Measurements from ENCODE around the gene PTPRE.
A peak's percentile ranks its signal among the peaks of the same experiment; 100 is the strongest.

The PTPRE gene

DNA sequence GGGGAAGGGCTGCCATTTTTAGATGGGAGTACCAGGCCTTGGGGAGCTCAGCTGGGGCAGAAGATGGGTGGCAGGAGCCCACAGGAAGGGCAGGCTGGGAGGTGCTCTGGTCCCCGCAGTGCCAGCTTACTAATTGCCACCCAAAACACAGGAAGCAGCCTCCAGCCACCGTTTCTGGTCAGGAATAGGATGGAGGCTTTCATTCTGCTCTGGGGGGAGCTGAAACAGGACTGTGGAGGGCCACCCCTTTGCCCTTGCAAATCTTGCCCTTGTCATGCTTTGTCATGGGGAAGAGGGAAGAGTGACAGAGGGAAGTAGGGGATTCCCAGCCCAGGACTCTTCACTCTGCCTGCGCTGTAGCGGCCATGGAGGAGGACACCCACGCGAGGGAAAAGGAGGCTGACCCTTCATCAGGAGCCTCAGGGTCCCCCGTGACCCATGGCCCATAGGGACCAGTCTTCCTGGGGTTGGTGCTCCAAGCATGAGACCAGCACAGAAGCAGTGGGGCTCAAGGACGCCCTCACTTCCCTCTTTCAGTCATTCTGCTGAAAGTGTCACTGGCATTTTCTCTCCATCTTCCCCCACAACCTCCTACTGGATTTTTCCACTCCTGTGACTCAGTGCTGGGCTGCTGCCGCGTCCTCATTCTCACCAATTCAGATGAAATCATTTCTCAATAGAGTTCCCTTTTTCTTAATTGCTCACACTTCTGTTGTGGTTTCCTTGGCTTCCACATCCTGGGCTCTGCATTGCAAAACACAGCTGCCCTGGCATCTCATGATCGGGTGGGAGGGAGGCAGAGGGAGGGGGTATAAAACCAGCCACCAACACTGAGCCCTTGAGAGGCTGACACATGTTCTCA is 157.4 kb downstream of the PTPRE start:
- no peak for FAIRE-seq

DNA sequence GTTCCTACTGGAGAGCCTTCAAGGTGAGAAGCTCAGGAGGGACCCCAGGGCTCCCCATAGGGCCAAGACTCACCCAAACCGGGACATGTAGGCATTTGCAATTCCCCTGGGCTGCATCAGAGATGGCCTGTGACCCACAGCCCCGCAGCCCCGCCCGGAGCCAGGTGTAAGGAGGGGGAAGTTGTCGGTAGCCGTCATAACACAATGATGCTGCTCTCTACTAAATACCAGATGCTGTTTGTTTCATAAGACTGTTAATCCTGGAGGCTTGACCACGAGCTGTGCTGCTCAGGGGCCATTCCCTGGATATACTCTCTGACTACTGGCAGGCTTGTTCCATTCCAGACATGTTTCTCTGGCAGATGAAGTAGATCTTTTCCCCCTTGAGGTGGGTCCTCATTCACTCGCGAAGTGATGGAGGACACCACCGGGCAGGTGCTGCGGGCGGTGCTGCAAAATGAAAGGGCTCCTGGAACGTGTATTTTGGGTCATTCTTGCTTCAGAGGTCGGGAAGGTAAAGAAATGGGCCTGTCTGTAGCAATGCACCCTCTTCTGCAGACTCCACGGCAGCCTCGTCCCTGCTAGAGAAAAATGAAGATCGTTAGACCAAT is 158.2 kb downstream of the PTPRE start:
- no peak for FAIRE-seq

DNA sequence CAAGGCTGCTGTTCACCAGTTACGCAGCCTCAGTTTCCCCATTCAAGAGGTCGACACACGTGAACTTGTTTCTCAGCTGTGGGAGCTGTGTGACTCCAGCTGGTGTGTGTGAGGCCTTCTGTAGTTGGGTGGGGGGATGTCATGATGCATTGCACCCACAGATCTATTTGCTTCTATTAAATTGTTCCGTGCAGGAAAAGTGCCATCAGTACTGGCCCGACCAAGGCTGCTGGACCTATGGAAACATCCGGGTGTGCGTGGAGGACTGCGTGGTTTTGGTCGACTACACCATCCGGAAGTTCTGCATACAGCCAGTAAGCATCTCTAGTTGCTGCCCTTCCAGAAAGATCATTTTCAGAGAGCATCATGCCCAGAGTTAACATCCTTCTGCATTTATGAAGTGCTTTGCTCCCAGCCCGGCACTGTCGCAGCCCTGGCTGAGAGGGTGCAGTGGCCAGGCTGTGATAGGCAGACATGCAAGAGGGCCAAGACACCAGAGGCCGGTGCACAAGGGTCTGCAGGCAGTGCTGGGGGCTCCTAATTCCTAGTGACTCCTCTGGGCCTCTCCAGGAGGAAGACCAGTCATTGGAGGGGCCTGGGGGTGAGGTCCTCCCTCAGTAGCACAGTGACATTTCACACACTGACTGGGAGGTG is 159.1 kb downstream of the PTPRE start:
- no peak for FAIRE-seq

DNA sequence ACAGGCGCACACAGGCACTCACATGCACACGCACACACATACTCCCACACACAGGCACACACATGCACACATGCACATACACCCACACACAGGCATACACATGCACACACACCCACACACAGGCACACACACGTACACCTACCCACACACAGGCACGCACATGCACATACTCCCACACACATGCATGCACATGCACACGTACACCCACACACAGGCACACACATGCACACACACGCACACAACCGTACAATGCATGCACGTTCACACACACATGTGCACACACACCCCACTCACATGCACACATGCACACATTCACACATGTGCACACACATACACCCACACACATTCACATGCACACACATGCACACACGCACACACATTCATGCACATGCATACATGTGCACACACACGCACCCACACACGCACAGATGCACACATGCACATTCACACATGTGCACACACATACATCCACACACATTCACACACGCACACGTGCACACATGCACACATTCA is 160.0 kb downstream of the PTPRE start:
- no peak for FAIRE-seq

DNA sequence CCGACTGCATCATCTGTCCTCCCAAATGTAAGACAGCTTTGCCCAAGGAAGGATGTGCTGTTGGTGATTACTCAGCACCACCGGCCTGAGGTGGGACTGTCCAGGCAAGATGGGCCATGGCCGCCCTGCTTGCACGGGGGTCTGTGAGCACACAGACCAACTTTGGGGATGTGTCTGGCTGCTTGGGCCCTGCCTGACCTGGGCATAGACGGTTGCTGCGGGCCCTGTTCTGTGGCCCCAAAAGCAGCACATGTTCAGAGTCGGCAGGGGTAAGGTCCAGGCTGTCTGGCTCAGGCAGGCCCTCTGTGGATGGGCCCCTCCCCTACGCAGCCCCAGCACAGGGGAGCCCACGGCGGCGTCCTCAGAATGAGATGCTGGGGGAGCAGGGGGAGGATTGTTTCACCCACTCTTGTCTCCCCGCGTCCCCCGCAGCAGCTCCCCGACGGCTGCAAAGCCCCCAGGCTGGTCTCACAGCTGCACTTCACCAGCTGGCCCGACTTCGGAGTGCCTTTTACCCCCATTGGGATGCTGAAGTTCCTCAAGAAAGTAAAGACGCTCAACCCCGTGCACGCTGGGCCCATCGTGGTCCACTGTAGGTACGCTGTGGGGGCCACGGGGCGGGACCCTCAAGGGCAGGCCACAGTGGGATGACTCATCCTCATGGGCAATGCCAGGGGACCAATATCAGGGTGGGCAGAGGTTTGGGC is 160.9 kb downstream of the PTPRE start:
- no peak for FAIRE-seq

DNA sequence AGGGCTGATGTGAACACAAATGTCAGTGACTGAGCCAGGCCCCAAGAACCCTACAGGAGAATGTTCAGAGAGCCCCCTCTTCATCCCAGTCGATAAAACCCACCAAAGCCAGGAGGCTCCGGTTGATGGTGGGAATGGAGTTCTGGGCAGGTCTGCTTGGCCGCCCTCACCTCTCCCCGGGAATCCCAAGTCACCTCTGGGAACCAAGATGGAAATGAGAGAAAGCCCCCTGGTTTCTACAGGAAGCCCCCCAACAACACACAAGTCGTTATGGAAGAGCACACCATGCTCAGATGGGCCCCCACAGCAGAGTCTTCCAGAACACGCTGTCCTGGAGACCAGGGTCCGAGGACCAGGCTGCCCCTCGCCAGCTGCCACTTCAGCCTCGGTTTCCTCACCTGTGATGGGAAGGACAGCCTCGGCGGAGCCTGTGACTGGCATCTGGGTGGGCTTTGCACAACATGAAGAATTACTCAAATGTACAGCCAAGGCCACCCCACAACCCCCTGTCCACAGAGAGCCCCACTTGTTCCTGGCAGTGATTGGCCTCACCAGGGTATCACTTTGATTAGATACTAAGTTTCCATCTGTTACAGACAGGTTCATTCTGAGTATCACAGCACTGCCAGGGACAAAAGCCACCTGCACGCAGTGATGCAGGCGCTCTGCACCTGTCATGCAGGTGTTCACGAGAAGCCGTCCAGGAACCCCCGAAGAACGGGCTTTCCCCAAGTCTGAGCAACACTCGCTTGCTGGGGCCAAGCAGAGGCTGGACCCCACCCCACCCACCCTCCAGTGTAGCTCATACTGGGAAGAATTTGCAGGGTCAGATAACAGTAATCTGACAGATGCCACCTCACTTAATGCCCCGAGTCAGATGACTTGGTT is 161.7 kb downstream of the PTPRE start:
- no peak for FAIRE-seq

DNA sequence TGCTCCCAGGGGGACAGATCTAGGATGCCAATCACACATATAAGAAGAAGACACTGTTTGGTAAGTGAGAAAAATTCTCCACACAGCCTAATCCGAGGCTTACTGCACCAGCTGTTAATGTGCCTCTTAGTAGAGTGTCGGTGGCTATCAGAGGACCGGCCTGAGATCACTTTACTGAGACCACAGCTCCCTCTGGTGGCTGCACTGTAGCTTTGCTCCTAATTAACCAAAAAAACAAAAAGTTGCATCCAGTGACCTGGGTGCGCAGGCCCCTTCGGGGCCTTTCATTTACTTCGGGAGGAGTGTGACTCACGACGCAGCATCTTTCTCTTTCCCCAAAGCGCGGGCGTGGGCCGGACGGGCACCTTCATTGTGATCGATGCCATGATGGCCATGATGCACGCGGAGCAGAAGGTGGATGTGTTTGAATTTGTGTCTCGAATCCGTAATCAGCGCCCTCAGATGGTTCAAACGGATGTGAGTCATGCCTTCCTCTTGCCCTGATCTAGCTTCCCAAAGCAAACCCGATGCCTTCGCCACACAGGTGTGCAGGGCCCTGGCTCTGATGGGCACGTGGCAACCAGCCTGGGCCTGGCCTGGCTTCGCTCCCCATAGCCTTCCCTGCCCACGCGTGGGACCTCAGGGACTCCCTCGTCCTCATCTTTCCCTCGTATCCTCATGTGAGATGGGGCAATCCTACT is 162.6 kb downstream of the PTPRE start:
- FAIRE-seq: peak; percentile 35

DNA sequence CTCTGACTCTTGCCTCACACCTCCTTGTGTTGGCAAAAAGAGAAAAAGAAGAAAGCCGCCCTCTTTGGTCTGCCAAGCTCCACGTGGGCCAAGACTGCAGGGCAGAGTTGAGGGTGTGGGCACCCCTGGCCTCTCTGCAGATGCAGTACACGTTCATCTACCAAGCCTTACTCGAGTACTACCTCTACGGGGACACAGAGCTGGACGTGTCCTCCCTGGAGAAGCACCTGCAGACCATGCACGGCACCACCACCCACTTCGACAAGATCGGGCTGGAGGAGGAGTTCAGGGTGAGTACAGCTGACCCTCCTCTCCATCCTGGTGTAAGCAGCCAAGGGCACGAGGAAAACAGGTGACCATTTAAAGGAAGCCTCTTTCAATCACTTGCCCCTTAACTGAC is 163.3 kb downstream of the PTPRE start:
- no peak for FAIRE-seq

DNA sequence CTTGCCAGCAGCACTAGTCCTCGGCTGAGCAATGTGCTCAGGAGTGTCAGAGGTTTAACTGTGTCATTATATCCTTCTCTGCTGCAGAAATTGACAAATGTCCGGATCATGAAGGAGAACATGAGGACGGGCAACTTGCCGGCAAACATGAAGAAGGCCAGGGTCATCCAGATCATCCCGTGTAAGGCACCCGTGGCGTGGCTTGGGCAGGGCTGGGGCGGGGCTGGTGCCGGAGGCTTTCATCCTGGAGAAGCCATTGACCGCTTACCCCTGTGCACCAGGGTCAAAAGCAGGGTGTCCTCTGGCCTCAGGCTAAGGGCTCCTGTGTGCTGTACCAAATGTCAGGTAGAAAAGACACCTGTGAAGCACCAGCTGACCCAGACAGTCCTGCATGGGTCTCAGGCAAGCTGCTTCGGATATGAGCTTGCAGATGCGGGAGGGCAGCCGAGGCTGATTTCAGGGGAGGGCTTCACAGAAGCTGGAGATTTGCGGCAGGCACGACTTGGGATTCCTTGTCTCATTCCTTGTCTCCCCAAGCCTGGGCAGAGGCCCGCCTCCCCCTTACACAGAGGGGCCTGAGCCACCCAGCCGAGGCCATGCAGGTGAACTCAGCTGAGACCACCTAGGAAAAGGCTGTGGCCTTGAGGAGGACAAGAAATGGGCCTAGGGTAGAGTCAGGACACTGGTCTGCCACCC is 164.0 kb downstream of the PTPRE start:
- no peak for FAIRE-seq

DNA sequence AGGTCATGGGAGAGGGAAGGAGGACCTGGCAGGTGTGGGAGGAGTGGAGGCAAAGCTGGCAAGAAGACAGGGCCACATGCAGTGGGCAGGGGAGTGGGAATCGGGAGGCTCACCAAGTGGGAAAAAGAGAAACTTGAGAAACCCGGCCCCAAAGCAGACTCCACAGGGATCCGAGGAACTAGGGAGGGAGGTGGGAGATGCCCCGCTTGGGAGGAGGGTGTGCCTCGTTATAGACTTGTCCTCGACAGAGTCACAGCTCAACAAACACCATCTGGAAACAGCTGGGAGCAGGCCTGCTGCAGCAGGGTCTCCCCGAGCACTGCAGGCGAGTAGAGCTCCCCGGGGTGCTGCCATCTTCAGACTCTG is 164.5 kb downstream of the PTPRE start:
- FAIRE-seq: no peak

DNA sequence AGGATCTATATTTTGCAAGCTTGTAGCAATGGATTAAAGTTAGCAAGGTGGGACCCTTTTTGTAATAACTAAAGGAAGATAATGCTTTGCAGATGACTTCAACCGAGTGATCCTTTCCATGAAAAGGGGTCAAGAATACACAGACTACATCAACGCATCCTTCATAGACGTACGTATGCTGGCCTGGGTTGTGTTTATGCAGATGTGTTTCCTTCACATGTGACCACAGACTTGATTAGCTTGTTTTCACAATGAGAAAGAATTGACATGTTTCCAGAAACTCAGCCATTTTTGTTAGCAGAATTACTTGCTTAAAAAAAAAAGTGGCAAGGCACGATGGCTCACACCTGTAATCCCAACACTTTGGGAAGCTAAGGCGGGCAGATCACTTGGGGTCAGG is 165.1 kb downstream of the PTPRE start:
- no peak for FAIRE-seq

DNA sequence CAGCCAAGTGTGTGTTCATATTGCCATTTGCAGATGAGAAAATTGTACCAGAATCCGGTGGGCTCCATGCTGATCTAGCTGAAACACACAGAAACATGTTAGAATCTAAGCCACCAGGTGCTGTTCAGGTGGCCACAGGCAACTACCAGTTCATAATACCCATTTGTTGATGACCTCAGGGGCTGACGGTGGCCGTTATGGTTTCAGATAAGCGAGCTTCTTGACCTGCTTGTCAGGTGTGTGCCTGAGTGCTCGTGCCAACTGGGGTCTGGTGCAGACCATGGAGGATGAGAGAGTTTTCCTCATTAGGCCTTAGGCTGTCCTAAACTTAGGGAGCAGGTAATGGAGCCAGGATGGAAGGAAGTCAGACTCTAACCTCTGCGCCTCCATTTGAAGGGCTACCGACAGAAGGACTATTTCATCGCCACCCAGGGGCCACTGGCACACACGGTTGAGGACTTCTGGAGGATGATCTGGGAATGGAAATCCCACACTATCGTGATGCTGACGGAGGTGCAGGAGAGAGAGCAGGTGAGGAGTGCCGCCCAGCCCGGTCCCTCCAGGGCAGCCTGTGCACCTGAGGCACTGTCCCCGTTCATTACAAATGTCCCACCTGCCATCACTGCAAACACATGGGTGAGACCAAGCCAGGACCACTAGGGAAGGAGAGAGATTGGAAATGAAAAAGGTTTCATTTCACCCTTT is 166.2 kb downstream of the PTPRE start:
- no peak for FAIRE-seq

DNA sequence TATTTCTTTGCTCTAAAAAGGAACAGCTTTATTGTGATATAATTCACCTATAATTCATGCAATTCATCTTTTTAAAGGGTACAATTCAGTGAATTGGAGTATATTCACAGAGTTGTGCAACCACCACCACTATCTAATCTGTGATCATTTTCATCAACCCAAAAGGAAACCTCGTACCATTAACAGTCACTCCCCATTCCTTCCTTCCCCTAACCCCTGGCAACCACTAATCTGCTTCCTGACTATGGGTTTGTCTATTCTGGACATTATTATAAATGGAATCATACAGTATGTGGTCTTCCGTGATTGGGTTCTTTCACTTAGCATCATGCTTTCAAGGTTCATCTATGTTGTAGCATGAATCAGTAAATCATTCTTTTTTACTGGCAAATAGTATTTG is 167.0 kb downstream of the PTPRE start:
- FAIRE-seq: no peak

DNA sequence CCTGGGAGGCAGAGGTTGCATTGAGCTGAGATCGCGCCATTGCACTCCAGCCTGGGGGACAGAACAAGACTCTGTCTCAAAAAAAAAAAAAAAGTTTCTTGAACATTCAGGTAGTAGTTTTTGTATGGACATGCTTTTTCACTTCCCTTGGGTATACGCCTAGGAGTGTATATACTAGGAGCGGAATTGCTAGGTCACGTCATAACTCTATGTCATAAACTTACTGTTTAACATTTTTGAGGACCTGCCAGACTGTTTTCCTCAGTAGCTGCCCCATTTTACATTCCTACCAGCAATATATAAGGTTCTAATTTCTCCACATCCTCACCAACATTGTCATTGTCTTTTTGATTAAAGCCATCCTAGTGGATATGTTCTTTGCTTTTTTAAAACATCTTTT is 167.7 kb downstream of the PTPRE start:
- no peak for FAIRE-seq

DNA sequence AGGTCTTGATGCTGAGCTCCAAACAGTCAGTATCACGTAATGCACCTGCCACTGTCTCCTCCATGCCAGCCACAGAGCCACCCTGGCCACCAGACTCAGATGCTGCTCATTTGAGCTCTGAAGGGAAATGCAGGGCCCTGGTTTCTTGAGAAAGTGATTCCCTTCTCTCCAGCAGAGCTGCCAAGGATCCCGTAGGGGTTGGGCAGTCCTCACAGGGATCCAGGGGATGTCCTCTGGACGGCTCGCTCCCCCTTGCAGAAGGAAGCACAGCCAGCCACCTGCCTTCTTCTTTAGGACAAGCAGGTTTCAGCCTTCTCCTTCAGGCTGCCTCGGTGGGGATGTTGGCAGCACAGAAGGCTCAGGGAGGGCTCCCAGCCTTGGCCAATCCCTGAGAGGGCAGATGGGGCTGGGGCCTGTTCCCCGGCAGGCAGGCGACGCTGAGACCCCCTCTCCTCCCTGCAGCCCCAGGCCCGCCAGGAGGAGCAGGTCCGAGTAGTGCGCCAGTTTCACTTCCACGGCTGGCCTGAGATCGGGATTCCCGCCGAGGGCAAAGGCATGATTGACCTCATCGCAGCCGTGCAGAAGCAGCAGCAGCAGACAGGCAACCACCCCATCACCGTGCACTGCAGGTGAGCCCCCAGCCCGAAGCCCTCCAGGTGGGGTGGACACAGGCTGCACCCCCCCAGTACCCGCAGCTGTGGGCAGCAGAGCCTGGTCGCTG is 170.4 kb downstream of the PTPRE start:
- FAIRE-seq: no peak

DNA sequence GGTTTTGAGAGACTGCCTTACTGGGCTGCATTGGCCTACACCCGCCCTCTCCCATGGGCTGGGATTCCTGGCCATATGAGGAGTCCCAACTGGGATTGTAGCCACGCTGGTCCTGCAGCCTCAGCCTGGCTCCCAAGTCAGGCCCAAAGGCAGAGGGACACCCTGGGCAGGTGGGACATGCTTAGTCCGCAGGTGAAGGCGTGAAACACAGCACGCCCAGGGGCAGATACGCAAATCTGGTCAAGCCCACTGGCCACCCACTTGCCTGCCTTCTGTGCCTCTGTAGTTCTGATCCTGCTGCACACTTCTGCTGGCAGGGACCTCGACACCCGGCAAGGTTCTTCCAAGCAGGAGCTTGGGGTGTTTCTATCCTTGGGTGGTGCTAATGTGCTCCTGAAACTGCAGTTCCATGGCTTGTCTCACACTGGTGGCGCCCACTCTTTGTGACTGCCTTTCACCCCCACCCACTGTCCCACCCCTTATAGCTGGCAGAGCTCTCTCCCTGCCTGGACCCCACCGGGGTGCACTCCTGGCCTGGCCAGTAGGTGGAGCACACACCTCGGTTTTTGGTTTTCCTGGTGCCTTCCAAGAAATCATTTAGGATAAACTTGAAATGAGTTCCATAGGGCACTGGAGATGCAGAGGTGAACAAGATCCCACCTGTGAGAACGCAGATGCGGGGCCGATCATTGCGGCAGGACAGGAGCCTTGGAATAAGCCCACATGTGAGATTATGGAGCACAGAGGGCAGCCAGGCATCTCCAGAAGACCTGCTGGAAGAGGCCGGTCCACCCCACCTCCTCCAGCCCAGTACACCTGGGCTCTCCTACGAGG is 171.4 kb downstream of the PTPRE start:
- no peak for FAIRE-seq

DNA sequence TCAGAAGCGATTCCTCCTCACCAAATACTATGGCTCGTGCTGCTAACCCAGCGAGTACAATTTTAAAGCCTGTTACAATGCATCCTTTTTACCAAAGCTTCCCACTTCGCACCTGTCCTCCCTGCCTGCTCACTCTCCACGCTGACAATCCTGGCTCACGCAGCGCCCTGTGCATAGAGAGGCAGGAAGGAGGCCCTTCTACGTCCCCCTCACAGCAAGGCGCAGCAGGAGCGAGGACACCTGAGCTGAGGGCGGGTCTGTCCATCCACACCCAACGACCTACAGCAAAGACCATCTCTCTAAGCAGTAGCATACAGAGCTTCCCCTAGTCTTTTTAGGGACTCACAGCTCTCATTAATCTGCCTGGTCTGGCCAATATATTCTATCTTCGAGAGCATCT is 173.3 kb downstream of the PTPRE start:
- no peak for FAIRE-seq

DNA sequence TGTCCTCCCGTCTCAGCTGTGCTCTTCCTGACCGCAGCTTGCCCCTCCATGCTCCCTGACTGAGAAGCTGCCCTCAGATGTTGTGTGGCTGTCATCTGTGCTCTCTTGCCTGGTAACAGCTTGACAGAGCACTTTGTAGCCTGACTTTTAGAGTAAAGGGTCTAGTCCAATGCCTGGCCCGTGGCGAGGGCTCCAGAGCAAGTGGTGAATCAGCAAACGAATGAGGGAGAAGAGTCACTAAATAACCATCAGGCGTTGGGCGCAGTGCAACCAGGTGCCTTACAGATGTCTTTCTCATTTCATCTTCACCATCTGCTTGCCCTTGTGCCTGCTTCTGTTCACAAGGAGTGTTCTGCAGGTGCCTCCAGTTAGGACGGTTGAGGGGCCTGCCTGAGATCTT is 173.7 kb downstream of the PTPRE start:
- no peak for FAIRE-seq

DNA sequence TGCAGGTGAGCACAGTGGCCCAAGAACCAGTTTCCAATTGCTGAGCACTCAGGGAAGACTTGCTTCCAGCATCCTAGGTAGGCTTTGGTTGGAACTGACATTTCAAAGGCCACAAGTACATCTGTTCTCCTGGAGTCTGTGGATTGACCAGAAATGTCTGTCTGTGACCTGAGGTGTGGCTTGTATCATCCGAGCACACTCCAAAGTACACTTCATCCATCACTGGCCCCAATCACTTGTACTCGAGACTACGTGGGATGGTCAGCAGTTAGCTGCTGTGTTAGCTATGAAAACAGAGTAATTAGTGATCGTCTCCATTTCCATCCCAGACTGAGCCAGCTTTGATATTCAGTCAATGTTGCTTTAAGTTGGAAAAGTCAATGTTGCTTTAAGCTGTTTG is 174.3 kb downstream of the PTPRE start:
- no peak for FAIRE-seq
